K562 (cell line): ENCODE measurements around the gene CPA3.

Source experiments
- RAD21 ChIP-seq, 2 experiments: fragments of 250-450 bp in 1 of 2; fragments of 450-650 bp in 1 of 2; sonication (Bioruptor Pico) in 1 of 2; formaldehyde crosslinking in 1 of 2; IDR thresholded peaks in 1 of 2; conservative IDR thresholded peaks in 1 of 2; 2 replicates each; pipeline versions ENCODE4 v1.4.0 to v1.8.0; 2020 to 2022; ENCODE audit warnings: mild to moderate bottlenecking in 2 of 2, moderate library complexity in 1 of 2
- TF ChIP-seq, protein P1 (sequence below), 3 experiments: IDR thresholded peaks in 2 of 3; conservative IDR thresholded peaks in 1 of 3; 2 replicates each; pipeline ENCODE4 v1.5.1; 2011 to 2012; ENCODE audit warnings: low read length in 3 of 3, mild to moderate bottlenecking in 3 of 3, control low read depth in 2 of 3, improper control_type of control experiment in 1 of 3, inconsistent platforms in 1 of 3, low read depth in 1 of 3, mixed read lengths in 1 of 3, moderate library complexity in 1 of 3; ENCODE audit not compliant: insufficient read depth in 2 of 3

DNA sequence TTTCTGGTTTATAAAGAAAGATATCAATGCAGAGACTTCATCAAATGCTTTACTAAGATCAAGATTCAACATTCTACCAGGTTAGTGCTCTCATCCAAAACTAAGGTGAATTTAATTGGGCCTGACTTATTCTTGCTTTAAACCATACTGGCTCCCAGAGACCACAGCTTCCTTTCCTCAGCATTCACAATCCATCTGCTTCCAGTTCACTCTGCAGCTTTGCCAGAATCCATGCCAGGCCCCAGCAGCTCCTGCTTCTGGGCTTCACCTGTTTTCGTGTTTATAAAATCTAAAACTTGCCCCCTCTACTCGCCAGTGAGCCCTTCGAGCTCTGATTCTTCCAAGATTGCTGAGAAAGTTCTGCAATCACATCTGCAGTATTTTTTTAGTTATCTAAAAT is 35.2 kb upstream of the CPA3 start:
- no peak for TF ChIP-seq RAD21 (CRISPR knock-in tag; conservative IDR thresholded peaks at IDR 0.05 in 1 of 2, IDR thresholded peaks at IDR 0.05 in 1 of 2)
- TF ChIP-seq, protein P1, sequence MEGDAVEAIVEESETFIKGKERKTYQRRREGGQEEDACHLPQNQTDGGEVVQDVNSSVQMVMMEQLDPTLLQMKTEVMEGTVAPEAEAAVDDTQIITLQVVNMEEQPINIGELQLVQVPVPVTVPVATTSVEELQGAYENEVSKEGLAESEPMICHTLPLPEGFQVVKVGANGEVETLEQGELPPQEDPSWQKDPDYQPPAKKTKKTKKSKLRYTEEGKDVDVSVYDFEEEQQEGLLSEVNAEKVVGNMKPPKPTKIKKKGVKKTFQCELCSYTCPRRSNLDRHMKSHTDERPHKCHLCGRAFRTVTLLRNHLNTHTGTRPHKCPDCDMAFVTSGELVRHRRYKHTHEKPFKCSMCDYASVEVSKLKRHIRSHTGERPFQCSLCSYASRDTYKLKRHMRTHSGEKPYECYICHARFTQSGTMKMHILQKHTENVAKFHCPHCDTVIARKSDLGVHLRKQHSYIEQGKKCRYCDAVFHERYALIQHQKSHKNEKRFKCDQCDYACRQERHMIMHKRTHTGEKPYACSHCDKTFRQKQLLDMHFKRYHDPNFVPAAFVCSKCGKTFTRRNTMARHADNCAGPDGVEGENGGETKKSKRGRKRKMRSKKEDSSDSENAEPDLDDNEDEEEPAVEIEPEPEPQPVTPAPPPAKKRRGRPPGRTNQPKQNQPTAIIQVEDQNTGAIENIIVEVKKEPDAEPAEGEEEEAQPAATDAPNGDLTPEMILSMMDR (IDR thresholded peaks at IDR 0.05 in 2 of 3, conservative IDR thresholded peaks at IDR 0.05 in 1 of 3; ENCODE audit: insufficient read depth in 2 of 3, low read depth in 1 of 3, low read length in 3 of 3), result no peak
